RCC 7860 (cell line): Measurements from ENCODE around the gene NINL.
"Not testable (repeated sequence)": the region's sequence is repeated elsewhere in the genome, so short reads cannot be mapped to it uniquely, and the experiment has no call there.

Source experiments
- DNase-seq: peaks from one replicate; pipeline ENCODE4 v3.0.0-alpha.2; 2015; ENCODE audit warnings: low spot score
- FAIRE-seq: peaks from 2 replicates; lab custom pipeline; 2012; peaks lifted over from hg19 to GRCh38; lab: Jason Lieb, UNC

The NINL gene

GRCh38 chr20:25507385-25508082 lies 77.8 kb downstream of the NINL start:
- FAIRE-seq = no peak
- peak; percentile 11 for DNase-seq

GRCh38 chr20:25504366-25505135 lies 80.8 kb downstream of the NINL start:
- FAIRE-seq (no peak), DNase-seq (no peak)

- DNase-seq (no peak), FAIRE-seq (no peak)
Measured at GRCh38 chr20:25503936-25504335, 81.4 kb downstream of the NINL start.

GRCh38 chr20:25503051-25503639 lies 82.2 kb downstream of the NINL start:
- not testable (repeated sequence) for FAIRE-seq, DNase-seq

GRCh38 chr20:25500880-25501351 lies 84.4 kb downstream of the NINL start:
- no peak for FAIRE-seq
- DNase-seq = no peak

GRCh38 chr20:25499855-25500434 lies 85.4 kb downstream of the NINL start:
- FAIRE-seq (no peak), DNase-seq (no peak)

GRCh38 chr20:25499031-25499430 lies 86.3 kb downstream of the NINL start:
- DNase-seq (no peak), FAIRE-seq (no peak)

GRCh38 chr20:25498280-25498606 lies 87.1 kb downstream of the NINL start:
- FAIRE-seq (no peak), DNase-seq (no peak)

- FAIRE-seq (no peak), DNase-seq (no peak)
Measured at GRCh38 chr20:25497586-25498279, 87.6 kb downstream of the NINL start.

GRCh38 chr20:25496968-25497401 lies 88.3 kb downstream of the NINL start:
- peak; percentile 89 for DNase-seq
- FAIRE-seq = peak; percentile 88

- no peak for FAIRE-seq
- DNase-seq = no peak
Measured at GRCh38 chr20:25496165-25496967, 89.0 kb downstream of the NINL start.

GRCh38 chr20:25495189-25495824 lies 90.0 kb downstream of the NINL start:
- FAIRE-seq (no peak), DNase-seq (no peak)

- FAIRE-seq (no peak), DNase-seq (no peak)
Measured at GRCh38 chr20:25494506-25495188, 90.7 kb downstream of the NINL start.

- FAIRE-seq = no peak
- no peak for DNase-seq
Measured at GRCh38 chr20:25493748-25494505, 91.4 kb downstream of the NINL start.

GRCh38 chr20:25493137-25493536 lies 92.2 kb downstream of the NINL start:
- DNase-seq (no peak), FAIRE-seq (no peak)

GRCh38 chr20:25491446-25492038 lies 93.8 kb downstream of the NINL start:
- DNase-seq = no peak
- FAIRE-seq = no peak

GRCh38 chr20:25490656-25491445 lies 94.5 kb downstream of the NINL start:
- FAIRE-seq (no peak), DNase-seq (no peak)
